CD4-positive, alpha-beta T cell treated with Interleukin-4 for 1 hour (primary cell): ENCODE data around the gene DIP2C.
"Not testable (repeated sequence)": the region's sequence is repeated elsewhere in the genome, so short reads cannot be mapped to it uniquely, and the experiment has no call there.

Experiments used
- DNase-seq, 2 donors: peaks; one replicate each; pipeline ENCODE4 v3.0.0-alpha.2; 2020 to 2022

The DIP2C gene

DNA sequence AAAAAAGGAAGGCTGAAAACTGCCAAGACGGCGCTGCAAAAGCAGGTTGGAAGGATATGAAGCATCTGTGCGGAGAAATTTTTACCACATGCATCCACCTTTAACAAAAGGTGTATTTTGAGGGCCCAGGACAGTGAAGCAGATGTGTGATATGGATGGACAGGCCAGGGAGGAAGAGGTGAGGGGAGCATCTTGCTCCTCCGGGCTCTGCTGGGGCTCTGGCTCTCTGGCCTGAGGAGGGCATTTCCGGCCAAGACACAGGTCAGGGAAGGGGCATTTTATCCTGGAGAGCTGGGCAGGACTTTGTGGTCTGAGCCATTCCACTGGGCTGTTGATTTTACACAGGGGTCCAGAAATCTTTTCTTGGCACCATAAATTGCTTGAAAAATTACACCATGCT lies 379.1 kb downstream of the DIP2C start:
- DNase-seq: no peak

DNA sequence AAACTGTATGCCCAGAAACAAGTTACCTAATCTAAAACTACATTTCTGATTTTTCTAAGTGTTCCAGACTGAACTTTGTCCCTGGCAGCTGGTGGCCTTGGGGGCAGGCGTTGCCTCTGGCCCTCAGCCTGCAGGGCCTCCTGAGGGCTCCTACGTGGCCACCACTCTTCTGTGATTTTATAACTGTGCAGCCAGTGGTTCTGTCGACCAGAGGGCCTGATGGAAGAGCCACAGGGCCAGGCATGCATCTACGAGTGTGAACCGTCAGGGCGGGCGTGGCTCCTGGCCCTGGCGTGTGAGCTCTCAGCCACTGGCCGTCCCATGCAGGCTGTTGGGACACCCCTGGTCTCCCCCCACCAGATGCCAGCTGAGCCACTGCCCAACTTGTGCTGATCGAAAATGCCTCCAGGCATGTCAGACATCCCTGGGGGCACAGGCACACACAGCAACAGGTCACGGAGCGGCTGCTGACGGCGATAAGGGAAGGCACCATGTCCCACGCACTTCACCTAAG lies 380.8 kb downstream of the DIP2C start:
- DNase-seq: no peak

DNA sequence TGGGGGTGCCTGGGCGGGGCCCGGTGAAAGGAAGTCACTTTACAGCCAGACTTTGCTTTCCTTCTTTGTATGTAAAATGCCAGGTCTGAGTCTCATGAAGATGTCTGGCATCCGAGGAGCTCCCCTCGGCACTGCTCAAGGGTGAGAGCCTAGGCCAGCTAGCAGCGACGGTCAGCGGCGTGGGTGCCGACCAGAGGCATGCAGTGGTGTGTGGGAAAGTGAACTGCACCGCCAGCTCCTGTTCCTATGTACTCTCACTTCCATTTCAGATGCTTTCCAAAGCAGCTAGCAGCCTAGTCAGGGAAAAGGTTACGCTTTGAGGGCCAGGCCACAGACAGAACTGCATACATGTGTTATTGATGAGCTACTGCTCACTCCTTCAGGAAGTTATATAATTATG lies 381.4 kb downstream of the DIP2C start:
- no peak for DNase-seq

DNA sequence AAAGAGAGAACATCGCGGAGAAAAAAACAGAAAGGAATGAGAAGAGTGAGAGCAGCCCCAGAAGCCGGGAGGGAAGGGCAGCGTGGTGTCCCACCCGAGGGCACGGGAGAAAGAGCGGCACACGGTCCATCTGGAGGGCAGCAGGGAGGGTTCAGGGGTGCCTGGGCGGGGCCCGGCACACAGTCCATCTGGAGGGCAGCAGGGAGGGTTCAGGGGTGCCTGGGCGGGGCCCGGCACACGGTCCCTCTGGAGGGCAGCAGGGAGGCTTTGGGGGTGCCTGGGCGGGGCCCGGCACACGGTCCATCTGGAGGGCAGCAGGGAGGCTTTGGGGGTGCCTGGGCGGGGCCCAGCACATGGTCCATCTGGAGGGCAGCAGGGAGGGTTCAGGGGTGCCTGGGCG lies 381.8 kb downstream of the DIP2C start:
- no peak for DNase-seq

DNA sequence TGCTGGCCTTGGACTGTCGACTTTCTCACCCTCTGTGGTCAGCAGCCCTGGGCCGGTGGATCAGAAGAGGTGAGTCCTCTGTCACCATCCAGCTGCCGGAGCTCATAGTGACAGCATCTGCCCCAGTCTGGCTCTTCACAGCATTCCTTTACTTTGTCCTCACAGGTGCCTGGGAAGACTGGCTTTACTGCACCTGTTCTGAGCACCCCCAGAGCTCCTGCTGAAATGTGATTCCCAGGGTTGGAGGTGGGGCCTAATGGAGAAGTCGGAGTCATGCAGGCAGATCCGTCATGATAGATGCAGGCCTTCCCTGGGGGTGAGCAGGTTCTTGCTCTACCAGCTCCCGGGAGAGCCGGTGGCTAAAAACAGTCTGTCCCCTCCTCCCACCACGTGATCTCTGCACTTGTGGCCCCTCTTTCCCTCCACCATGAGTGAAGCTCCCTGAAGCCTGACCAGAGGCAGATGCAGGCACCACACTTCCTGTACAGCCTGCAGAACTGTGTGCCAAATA lies 382.7 kb downstream of the DIP2C start:
- DNase-seq: peak in 1 of 2 donors; percentile 18

DNA sequence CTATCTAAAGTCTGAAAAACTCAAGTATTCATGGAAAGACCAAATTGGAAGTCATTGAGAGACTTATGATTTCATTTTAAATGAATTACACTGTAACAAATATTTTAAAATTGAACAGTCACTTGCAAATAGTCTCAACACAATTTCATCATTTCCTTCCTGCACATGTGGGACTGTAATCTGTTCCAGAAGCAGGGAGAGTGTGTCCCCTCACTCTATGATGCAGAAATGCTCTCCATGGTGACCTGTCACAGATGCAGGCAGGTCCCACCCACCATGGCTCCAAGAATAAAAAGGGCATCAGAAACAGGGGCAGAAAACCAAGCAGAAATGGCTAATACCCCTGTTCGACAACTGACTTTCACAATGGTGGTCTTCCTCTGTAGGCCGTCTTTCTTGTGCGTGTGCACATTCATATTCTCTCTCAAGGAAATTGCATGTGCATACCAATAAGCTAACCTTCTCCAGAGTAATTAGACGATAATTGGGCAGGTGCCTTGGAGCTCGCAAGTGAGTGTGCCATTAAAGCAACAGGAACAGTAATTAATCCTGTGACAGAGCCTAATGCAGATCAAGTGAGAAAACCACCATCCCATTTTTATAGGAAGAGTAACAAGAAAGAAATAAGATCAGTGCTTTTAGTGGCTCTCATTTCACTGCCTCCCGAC lies 383.3 kb downstream of the DIP2C start:
- no peak for DNase-seq

DNA sequence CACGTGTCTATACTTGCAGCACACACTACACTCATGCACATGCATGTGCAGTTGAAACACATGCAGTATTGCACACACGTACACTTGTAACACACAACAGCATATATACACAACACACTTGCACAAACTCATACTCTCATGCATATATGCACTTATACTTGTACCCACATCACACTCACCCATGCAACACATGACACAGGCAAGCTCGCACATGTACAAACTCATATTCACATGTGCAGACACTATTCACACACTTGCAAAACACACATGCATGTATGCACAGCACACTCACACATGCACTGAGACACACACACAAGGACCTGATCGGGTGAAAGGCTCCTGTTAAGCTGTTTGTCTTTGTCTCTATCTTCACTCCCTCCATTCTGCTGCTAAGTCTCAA lies 384.4 kb downstream of the DIP2C start:
- DNase-seq: no peak

DNA sequence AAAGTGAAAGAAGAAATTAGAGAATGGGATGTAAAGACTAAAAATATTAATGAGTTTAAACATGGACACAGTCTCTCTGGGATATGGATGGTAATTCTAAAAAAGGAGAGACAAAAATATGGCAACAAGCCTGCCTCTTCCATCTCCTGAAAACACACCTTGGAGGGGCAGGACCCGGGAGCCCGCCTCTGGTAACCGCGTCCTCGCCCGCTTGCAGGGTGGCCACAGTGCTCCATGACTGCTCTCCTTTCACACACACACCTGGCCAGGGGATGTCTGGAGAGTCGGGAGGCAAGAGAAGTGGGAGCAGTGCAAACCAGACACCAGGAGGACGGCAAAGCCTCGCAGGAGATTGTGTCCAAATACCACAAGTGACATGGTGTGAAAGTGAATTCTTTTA lies 387.9 kb downstream of the DIP2C start:
- DNase-seq: no peak

DNA sequence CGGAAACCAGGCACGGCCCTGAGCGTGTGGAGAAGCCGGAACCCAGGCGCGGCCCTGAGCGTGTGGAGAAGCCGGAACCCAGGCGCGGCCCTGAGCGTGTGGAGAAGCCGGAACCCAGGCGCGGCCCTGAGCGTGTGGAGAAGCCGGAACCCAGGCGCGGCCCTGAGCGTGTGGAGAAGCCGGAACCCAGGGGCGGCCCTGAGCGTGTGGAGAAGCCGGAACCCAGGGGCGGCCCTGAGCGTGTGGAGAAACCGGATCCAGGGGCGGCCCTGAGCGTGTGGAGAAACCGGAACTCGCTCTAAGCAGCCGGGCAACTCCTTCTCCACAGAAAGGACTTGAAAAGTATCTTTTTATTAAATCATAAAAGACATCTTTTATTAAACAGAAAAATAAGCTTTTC lies 388.9 kb downstream of the DIP2C start:
- not testable (repeated sequence) for DNase-seq

DNA sequence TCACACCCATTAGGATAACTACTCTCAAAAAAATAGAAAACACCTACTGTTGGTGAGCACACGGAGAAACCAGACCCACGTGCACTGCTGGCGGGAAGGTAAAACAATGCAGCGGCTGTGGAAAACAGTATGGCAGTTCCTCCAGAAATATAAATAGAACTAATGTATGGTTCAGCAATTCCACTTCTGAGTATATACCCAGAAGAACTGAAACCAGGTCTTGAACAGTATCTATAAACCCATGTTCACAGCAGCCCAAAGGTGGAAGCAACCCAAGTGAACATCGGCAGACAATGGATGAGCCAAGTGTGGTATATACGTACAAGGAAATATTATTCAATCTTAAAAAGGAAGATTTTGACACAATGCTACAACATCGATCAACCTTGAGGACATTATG lies 389.5 kb downstream of the DIP2C start:
- no peak for DNase-seq

DNA sequence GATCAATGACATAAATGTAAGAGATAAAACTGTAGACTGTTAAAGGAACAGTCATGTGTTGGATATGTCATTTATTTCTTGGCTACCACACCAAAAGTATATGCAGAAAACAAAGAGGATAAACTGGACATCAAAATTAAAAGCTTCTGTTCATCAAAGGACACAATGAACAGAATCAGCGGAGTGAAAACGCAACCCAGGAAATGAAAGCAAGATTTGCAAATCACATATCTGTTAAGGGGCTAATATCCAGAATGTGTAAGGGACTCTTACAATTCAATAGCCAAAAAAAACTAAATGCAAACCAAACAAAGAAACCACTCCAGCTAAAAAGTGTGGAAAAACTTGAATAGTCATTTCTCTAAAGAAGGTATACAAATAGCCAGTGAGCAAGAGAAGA lies 390.0 kb downstream of the DIP2C start:
- no peak for DNase-seq

DNA sequence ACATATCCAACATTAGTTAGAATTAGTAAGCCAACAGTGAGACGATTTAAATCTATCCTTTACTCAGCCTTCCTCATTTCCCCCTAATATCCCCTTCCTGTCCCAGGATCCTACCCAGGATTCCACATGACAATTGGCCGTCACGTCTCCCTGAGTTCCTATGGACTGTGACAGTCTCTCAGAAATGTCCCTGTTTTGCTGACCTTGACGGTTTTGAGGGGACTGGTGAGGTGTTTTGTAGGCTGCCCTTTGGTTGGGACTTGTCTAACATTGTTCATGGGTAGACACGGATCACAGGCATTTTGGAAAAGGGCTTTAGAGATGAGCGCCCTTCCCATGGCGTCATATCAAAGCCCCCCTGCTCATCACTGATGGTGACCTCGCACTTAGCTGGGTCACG lies 391.4 kb downstream of the DIP2C start:
- DNase-seq: no peak

DNA sequence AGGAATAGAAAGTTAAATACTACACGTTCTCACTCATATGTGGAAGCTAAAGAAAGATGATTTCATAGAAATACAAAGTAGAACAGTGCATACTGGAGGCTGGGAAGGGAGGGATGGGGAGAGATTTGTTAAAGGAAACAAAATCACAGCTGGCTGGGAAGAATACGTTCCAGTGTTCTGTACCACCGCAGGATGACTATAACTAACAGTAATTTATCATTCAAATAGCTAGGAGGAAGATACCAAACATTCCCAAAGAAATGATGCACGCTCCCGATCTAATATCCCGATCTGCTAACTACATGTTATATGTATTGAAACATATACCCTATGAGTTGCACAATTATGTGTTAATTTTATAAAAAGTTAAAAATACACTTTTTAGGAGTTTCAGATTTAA lies 391.9 kb downstream of the DIP2C start:
- no peak for DNase-seq

DNA sequence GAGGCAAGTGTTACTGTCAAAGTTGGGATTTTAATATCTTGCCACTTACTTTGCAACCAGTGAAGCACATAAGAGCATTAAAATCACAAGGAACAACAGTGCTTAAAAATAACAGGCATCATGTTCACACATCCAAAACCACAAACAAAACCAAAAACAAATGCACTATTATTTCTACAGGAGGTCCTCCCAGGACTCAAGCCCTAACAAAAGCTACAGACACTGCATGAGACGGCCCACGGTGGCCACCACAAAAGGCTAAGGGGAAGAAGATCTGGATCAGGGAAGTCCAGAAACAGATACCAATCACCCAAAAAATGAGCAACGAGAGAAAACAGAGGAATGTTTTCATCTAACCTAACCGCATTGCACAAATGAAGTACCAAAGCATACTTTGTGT lies 395.8 kb downstream of the DIP2C start:
- no peak for DNase-seq

DNA sequence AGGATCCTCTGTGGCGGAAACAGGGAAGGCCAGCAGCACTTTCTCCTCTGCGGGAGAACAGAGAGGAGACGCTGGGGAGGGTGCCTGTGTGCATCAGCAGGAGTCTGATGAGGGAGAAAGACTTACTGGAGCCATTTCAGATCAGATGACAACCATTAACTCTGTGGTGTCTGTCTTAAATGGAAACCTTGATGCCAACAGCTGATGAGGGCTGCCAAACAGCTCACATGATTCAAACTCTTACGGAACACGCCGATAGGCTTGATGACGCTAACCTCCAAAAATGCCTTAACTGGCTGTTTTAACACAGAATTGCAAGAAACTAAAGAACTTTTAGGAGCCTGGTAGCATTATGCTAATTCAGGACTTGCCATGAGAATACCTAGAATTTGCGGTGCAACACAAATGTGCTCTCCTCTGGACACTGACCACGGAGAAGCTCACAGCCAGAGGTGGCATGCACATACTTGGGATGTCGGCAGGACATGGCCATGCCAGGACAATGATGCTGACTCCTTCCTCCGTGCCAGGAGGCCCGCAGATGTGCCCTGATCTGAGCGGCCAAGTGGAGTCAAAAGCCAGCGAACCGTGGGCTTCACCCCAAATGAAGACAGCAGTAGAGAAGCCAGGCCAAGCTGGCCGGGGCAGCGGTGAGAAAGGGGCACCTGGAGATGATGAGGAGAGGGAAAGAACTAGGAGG lies 399.3 kb downstream of the DIP2C start:
- DNase-seq: no peak

DNA sequence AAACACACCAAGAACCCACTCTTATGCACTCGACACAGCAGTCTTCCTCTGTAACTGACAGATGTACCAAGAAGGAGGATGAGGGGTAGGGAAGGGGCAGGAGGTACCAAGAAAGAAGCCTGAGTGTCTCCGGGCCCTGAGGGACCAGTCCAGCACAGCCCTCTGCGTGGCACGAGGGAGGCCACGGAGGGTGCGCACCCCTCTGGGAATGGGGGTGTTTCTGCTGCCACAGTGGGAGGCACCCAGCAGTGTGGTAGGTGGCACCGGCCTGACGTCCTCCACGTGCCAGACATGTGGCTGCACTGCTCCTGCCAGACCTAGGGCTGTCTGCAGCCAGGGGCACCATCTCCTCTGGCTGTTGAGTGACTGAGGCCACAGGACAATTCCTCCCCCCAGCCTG lies 399.9 kb downstream of the DIP2C start:
- no peak for DNase-seq

DNA sequence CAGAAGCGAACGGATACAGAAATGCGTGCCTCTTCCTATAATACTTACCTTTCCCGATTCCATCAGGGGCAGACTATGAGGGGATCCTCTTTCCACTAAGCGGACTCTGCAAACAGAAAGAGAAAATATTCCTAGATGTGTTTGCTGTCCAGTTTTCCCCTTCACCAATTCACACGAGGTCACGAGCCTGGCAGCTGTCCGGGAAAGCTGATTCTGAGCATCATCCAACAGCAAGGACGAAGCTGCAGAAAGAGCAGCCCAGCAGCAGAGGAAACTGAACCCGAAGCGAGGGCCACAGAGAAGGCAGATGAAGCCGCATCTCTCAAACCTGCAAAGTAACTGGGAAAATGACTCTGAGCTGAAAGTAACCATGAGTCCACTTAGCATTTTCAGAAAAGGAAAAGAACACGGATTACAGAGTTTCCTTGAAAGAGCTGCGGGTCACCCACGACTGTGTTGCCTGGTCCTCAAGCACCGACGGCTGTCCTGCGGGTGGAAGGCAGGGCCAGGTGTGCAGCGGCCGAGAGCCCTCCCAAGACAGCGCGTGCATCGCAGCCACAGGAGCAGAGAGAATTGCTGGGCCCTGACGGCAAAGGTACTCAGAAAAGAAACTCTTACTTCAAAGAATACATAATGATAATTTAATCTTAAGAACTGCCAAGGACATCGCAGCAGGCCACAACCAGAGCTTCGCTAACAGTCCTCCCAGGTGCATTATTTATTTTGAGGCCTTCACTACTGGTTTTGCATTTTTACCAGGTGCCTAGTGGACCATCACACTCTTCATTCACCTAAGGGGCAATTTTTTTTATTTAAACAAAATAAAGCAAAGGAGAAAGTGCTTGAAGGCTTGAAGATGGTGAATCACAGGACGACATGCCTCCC lies 400.9 kb downstream of the DIP2C start:
- no peak for DNase-seq

DNA sequence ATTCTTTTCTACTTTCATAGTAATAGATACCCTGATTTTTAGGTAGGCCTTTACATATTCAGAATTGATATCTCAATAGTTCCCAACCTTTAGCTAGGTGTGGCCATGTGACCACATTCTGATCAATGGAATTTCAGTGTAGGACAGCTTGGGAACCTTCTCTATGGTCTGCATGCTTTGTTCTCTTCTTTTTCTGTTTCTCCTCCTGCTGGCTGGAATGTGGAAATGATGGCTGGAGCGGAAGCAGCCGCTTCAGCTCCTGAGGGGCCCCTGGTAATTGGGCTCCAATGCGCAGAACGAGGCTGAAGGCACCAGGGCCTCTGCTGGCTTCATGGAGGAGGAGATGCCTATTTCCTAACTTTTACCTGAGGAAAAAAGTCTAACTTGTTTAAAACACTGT lies 401.7 kb downstream of the DIP2C start:
- no peak for DNase-seq

DNA sequence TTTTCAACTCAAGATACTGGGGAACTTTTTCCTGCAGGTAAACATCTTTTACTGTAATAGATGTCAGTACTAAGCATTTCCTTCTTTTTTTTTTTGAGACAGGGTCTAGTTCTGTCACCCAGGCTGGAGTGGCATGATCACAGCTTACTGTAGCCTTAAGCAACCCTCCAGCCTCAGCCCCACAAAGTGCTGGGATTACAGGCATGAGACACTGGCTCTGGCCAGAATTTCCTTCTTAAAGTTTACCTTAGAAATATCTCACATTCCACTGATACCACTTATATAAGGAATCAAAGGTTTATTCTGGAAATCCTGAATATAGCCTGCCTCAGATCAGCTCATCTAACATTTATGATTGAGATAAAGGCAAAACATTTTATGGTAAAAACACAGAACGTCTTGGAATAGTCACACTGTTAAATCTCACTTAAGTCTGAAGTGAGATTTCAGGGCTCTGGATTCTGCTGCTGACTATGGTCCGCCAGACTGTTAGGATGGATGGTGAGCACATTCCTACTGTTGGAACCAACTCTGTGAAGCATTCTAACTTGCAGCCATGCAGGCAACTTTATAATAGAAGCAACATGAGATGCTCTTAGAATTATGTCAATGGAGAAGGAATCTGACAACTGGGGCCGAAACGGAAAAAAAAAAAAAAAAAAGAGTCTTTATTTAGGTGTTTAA lies 402.3 kb downstream of the DIP2C start:
- DNase-seq: no peak

DNA sequence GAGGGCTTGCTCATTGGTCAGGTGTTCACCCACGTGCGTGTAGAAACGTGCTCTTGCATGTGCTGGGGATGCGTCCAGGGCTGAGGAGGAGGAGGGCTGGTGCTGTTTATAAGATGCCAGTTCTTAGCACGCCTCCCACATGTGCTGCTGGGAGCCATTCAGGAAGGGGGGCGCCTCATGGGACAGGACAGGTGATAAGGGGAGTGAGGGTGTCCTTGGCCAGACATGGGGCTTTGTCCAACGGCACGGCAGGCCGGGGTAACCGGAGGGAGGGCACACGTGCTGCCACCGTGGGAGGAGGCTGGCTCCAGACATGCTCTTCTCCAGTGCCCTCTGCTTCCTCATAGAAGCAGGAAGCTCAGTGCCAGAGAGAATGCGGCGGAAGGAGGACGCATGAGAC lies 404.3 kb downstream of the DIP2C start:
- DNase-seq: no peak

DNA sequence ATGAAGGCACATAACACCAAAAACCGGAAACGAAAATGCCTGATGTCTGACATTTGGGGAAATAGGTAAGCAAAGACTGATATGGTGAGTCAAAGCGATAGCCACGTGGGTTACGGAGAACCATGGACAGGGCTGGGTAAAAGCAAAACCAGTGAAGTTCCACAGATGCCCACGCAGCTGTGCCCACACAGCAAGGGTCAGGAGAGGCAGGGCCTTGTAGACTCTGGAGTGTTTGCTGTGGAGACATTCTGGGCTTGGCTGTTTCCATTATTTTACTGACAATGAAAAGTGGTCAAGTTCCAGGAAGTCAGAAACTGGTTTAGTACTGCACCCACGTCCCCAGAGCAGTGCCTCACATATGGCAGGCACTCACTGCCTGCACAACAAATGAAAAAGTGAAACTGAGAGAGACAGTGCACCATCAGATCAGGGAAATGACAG lies 405.5 kb downstream of the DIP2C start:
- DNase-seq: peak; percentile 5 to 16

DNA sequence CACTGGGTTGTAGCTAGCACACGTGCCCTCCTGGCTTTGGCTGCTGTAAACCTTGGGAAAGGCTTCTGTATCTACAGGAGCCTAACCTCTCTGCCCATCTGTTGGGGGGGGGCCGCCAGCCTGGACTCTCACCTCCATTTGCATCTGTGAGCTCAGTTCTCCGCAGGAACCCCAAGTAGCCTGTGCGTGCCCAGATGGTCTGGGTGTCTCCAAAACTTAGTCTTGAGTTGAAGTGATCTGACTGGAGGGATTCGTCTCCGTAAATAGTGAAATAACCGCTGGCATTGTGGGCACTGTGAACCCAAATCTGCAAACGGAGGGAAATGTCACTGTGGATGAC lies 406.4 kb downstream of the DIP2C start:
- no peak for DNase-seq
